Iris pigment epithelial cell (primary cell): ENCODE measurements around the gene TUBA3C.
"Not testable (repeated sequence)": the region's sequence is repeated elsewhere in the genome, so short reads cannot be mapped to it uniquely, and the experiment has no call there.

Experiments
- DNase-seq: peaks from one replicate; pipeline ENCODE4 v3.0.0-alpha.2; 2011; ENCODE audit warnings: low read depth

Gene TUBA3C

GRCh38 chr13:19181621-19182485 lies at the start of gene TUBA3C:
TSS of gene TUBA3C (minus strand) at chr13:19181824. CDS start at chr13:19181747, 77 bp downstream.
- DNase-seq, result no peak

GRCh38 chr13:19207413-19207812 lies 25.8 kb upstream of the TUBA3C start:
- DNase-seq, result not testable (repeated sequence)

- not testable (repeated sequence) for DNase-seq
These were observed 11.0 kb upstream of the TUBA3C start for GRCh38 chr13:19192622-19193021.

- DNase-seq, result not testable (repeated sequence)
These were observed 8.3 kb upstream of the TUBA3C start for GRCh38 chr13:19189911-19190310.

GRCh38 chr13:19189368-19189767 lies 7.7 kb upstream of the TUBA3C start:
- not testable (repeated sequence) for DNase-seq

- DNase-seq, result no peak
These were observed 4.4 kb upstream of the TUBA3C start for GRCh38 chr13:19185865-19186645.

GRCh38 chr13:19185086-19185864 lies 3.7 kb upstream of the TUBA3C start:
- DNase-seq, result no peak

- no peak for DNase-seq
These were observed 2.6 kb upstream of the TUBA3C start for GRCh38 chr13:19184176-19184575.

- no peak for DNase-seq
These were observed 2.1 kb upstream of the TUBA3C start for GRCh38 chr13:19183676-19184075.

GRCh38 chr13:19182536-19182935 lies 912 bp upstream of the TUBA3C start:
- no peak for DNase-seq

- no peak for DNase-seq
These were observed 503 bp downstream of the TUBA3C start for GRCh38 chr13:19181021-19181620.

- no peak for DNase-seq
These were observed 1.7 kb downstream of the TUBA3C start for GRCh38 chr13:19179916-19180315.

- DNase-seq, result no peak
These were observed 2.6 kb downstream of the TUBA3C start for GRCh38 chr13:19178901-19179593.

GRCh38 chr13:19176981-19177776 lies 4.4 kb downstream of the TUBA3C start:
- not testable (repeated sequence) for DNase-seq

- no peak for DNase-seq
These were observed 7.9 kb downstream of the TUBA3C start for GRCh38 chr13:19173752-19174151.

GRCh38 chr13:19172647-19173030 lies 9.0 kb downstream of the TUBA3C start:
- DNase-seq, result no peak

- no peak for DNase-seq
These were observed 9.5 kb downstream of the TUBA3C start for GRCh38 chr13:19172007-19172646.

GRCh38 chr13:19171563-19171962 lies 10.1 kb downstream of the TUBA3C start:
- DNase-seq, result no peak

- DNase-seq, result no peak
These were observed 11.6 kb downstream of the TUBA3C start for GRCh38 chr13:19169991-19170390.

GRCh38 chr13:19169496-19169895 lies 12.1 kb downstream of the TUBA3C start:
- DNase-seq, result no peak
